ENCODE data around the gene ASIC2.

DNA sequence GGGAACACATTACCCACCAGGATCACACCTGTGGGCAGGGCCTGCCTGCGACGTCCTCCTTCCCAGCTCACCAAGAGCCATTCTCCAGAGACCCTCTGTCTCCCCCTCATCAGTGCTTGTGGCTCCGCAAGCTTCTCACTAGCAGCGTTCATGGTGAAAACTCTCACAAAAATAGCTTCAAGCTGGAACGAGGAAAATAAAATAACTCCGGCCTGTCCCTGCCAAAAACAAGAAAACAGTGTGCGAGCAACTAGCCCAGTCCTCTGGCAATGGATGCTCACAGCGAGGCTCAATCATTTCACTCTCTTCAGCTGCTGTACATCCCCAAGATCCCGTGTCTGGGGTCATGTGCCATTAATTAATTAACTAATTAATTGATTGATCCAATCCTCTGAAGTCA lies 283.5 kb downstream of the ASIC2 start:
- TF ChIP-seq, protein P1, sequence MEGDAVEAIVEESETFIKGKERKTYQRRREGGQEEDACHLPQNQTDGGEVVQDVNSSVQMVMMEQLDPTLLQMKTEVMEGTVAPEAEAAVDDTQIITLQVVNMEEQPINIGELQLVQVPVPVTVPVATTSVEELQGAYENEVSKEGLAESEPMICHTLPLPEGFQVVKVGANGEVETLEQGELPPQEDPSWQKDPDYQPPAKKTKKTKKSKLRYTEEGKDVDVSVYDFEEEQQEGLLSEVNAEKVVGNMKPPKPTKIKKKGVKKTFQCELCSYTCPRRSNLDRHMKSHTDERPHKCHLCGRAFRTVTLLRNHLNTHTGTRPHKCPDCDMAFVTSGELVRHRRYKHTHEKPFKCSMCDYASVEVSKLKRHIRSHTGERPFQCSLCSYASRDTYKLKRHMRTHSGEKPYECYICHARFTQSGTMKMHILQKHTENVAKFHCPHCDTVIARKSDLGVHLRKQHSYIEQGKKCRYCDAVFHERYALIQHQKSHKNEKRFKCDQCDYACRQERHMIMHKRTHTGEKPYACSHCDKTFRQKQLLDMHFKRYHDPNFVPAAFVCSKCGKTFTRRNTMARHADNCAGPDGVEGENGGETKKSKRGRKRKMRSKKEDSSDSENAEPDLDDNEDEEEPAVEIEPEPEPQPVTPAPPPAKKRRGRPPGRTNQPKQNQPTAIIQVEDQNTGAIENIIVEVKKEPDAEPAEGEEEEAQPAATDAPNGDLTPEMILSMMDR (IDR thresholded peaks at IDR 0.05), result no peak
- no peak for TF ChIP-seq EZH2 (IDR thresholded peaks at IDR 0.05; ENCODE audit: borderline replicate concordance, insufficient read depth, low read depth, low read length, poor library complexity, severe bottlenecking)
